Measurements from ENCODE around the gene TTC27. TPM values are rescaled to one million over a fixed set of nuclear protein-coding genes. Genes with fewer than 3 reads are reported as not detected.
A peak's percentile ranks its signal among the peaks of the same experiment; 100 is the strongest.
"Not testable (repeated sequence)": the region's sequence is repeated elsewhere in the genome, so short reads cannot be mapped to it uniquely, and the experiment has no call there.

Gene TTC27
- total RNA-seq, 2 experiments from 2014 or later = 14.9 to 20.9 TPM

- Mint-ChIP-seq H3K4me1 (ENCODE audit: low read depth) (no peaks in the 10 kb centered on the region), H3K27me3 (ENCODE audit: low read depth) (no peaks in the 10 kb centered on the region), H3K36me3 (ENCODE audit: low read depth) (peaks cover 42% of the 10 kb centered on the region), H3K27ac (no peak overlapping the region), H3K9me3 (ENCODE audit: insufficient read depth) (no peaks in the 10 kb centered on the region), H3K4me3 (no peak overlapping the region)
- no peak for DNase-seq
- ChIA-PET CTCF (no interaction called here), POLR2A (no interaction called here)
- ATAC-seq = no peak
These were observed 117.8 kb downstream of the TTC27 start for GRCh38 chr2:32745675-32746074.

- peaks cover 40% of the 10 kb centered on the region for H3K36me3 Mint-ChIP-seq (ENCODE audit: low read depth)
These were observed 118.8 kb downstream of the TTC27 start for GRCh38 chr2:32746669-32747068.

GRCh38 chr2:32748158-32748557, 120.3 kb downstream of the TTC27 start:
- CTCF ChIA-PET = no interaction called here
- Mint-ChIP-seq H3K9me3 (ENCODE audit: insufficient read depth) (no peaks in the 10 kb centered on the region), H3K36me3 (ENCODE audit: low read depth) (peaks cover 37% of the 10 kb centered on the region), H3K4me1 (ENCODE audit: low read depth) (no peaks in the 10 kb centered on the region), H3K4me3 (no peak overlapping the region), H3K27ac (no peak overlapping the region), H3K27me3 (ENCODE audit: low read depth) (no peaks in the 10 kb centered on the region)
- POLR2A ChIA-PET = no interaction called here
- no peak for ATAC-seq
- no peak for DNase-seq

More at GRCh38 chr2:32746669-32747068, 118.8 kb downstream of the TTC27 start:
- no peaks in the 10 kb centered on the region for H3K27me3 Mint-ChIP-seq (ENCODE audit: low read depth)
- ATAC-seq (no peak), DNase-seq (no peak)
- H3K27ac Mint-ChIP-seq = no peak overlapping the region
- CTCF ChIA-PET = no interaction called here
- H3K9me3 Mint-ChIP-seq (ENCODE audit: insufficient read depth) = no peaks in the 10 kb centered on the region
- POLR2A ChIA-PET = no interaction called here
- H3K4me1 Mint-ChIP-seq (ENCODE audit: low read depth) = no peaks in the 10 kb centered on the region
- no peak overlapping the region for H3K4me3 Mint-ChIP-seq

GRCh38 chr2:32750880-32751279, 123.0 kb downstream of the TTC27 start:
- H3K9me3 Mint-ChIP-seq (ENCODE audit: insufficient read depth) = no peaks in the 10 kb centered on the region
- H3K27me3 Mint-ChIP-seq (ENCODE audit: low read depth) = no peaks in the 10 kb centered on the region
- H3K4me3 Mint-ChIP-seq = no peak overlapping the region
- peaks cover 28% of the 10 kb centered on the region for H3K36me3 Mint-ChIP-seq (ENCODE audit: low read depth)
- ATAC-seq (no peak), DNase-seq (no peak)
- H3K27ac Mint-ChIP-seq = no peak overlapping the region
- ChIA-PET POLR2A (no interaction called here), CTCF (no interaction called here)
- H3K4me1 Mint-ChIP-seq (ENCODE audit: low read depth) = peaks cover 3% of the 10 kb centered on the region

GRCh38 chr2:32752205-32752604, 124.4 kb downstream of the TTC27 start:
- Mint-ChIP-seq H3K36me3 (ENCODE audit: low read depth) (peaks cover 27% of the 10 kb centered on the region), H3K27ac (no peak overlapping the region)
- CTCF ChIA-PET = interaction anchor here (0.6 kb wide), 1 partner anchor 119 kb away, joined by 4 read pairs; no protein-coding TSS in a partner anchor

GRCh38 chr2:32752952-32753351, 125.1 kb downstream of the TTC27 start:
- CTCF ChIA-PET = no interaction called here
- H3K4me1 Mint-ChIP-seq (ENCODE audit: low read depth) = peaks cover 16% of the 10 kb centered on the region
- no peak overlapping the region for H3K4me3 Mint-ChIP-seq
- no peaks in the 10 kb centered on the region for H3K9me3 Mint-ChIP-seq (ENCODE audit: insufficient read depth)
- no peak for ATAC-seq
- POLR2A ChIA-PET = no interaction called here
- no peak overlapping the region for H3K27ac Mint-ChIP-seq
- no peak for DNase-seq
- no peaks in the 10 kb centered on the region for H3K27me3 Mint-ChIP-seq (ENCODE audit: low read depth)
- peaks cover 30% of the 10 kb centered on the region for H3K36me3 Mint-ChIP-seq (ENCODE audit: low read depth)

More at GRCh38 chr2:32752205-32752604, 124.4 kb downstream of the TTC27 start:
- Mint-ChIP-seq H3K27me3 (ENCODE audit: low read depth) (no peaks in the 10 kb centered on the region), H3K9me3 (ENCODE audit: insufficient read depth) (no peaks in the 10 kb centered on the region), H3K4me1 (ENCODE audit: low read depth) (peaks cover 14% of the 10 kb centered on the region), H3K4me3 (no peak overlapping the region)
- POLR2A ChIA-PET = no interaction called here
- no peak for ATAC-seq
- no peak for DNase-seq

- POLR2A ChIA-PET; ATAC-seq; H3K4me3 Mint-ChIP-seq; H3K27ac Mint-ChIP-seq; H3K9me3 Mint-ChIP-seq (ENCODE audit: insufficient read depth); DNase-seq; CTCF ChIA-PET; H3K27me3 Mint-ChIP-seq (ENCODE audit: low read depth): not testable (repeated sequence)
- peaks cover 30% of the 10 kb centered on the region for H3K36me3 Mint-ChIP-seq (ENCODE audit: low read depth)
- peaks cover 16% of the 10 kb centered on the region for H3K4me1 Mint-ChIP-seq (ENCODE audit: low read depth)
These were observed 126.8 kb downstream of the TTC27 start for GRCh38 chr2:32754676-32755075.

- peak overlapping the region; percentile 71 for H3K4me3 Mint-ChIP-seq
These were observed 127.8 kb downstream of the TTC27 start for GRCh38 chr2:32755666-32756065.

GRCh38 chr2:32756074-32756727, 128.4 kb downstream of the TTC27 start:
- Mint-ChIP-seq H3K27ac (peak overlapping the region; percentile 82), H3K4me3 (peak overlapping the region; percentile 71), H3K9me3 (ENCODE audit: insufficient read depth) (no peaks in the 10 kb centered on the region), H3K27me3 (ENCODE audit: low read depth) (no peaks in the 10 kb centered on the region), H3K36me3 (ENCODE audit: low read depth) (peaks cover 28% of the 10 kb centered on the region), H3K4me1 (ENCODE audit: low read depth) (peaks cover 16% of the 10 kb centered on the region)
- DNase-seq (peak; percentile 35), ATAC-seq (peak; percentile 65)
- CTCF ChIA-PET = no interaction called here
- POLR2A ChIA-PET = no interaction called here

More at GRCh38 chr2:32755666-32756065, 127.8 kb downstream of the TTC27 start:
- DNase-seq (no peak), ATAC-seq (peak; percentile 39)
- H3K36me3 Mint-ChIP-seq (ENCODE audit: low read depth) = peaks cover 26% of the 10 kb centered on the region
- H3K4me1 Mint-ChIP-seq (ENCODE audit: low read depth) = peaks cover 16% of the 10 kb centered on the region
- H3K9me3 Mint-ChIP-seq (ENCODE audit: insufficient read depth) = no peaks in the 10 kb centered on the region
- H3K27ac Mint-ChIP-seq = peak overlapping the region; percentile 82
- ChIA-PET CTCF (no interaction called here), POLR2A (no interaction called here)
- no peaks in the 10 kb centered on the region for H3K27me3 Mint-ChIP-seq (ENCODE audit: low read depth)

- no peak for DNase-seq
- no peak for ATAC-seq
- no peak overlapping the region for H3K27ac Mint-ChIP-seq
- H3K36me3 Mint-ChIP-seq (ENCODE audit: low read depth) = peaks cover 26% of the 10 kb centered on the region
- CTCF ChIA-PET = no interaction called here
- no peak overlapping the region for H3K4me3 Mint-ChIP-seq
- peaks cover 16% of the 10 kb centered on the region for H3K4me1 Mint-ChIP-seq (ENCODE audit: low read depth)
- POLR2A ChIA-PET = no interaction called here
- H3K9me3 Mint-ChIP-seq (ENCODE audit: insufficient read depth) = no peaks in the 10 kb centered on the region
- no peaks in the 10 kb centered on the region for H3K27me3 Mint-ChIP-seq (ENCODE audit: low read depth)
These were observed 130.4 kb downstream of the TTC27 start for GRCh38 chr2:32758232-32758631.

GRCh38 chr2:32760628-32761027, 132.8 kb downstream of the TTC27 start:
- ATAC-seq (no peak), DNase-seq (no peak)
- CTCF ChIA-PET = no interaction called here
- H3K4me3 Mint-ChIP-seq = no peak overlapping the region
- H3K27me3 Mint-ChIP-seq (ENCODE audit: low read depth) = no peaks in the 10 kb centered on the region
- H3K9me3 Mint-ChIP-seq (ENCODE audit: insufficient read depth) = no peaks in the 10 kb centered on the region
- H3K4me1 Mint-ChIP-seq (ENCODE audit: low read depth) = peaks cover 16% of the 10 kb centered on the region
- no peak overlapping the region for H3K27ac Mint-ChIP-seq
- peaks cover 23% of the 10 kb centered on the region for H3K36me3 Mint-ChIP-seq (ENCODE audit: low read depth)
- POLR2A ChIA-PET = no interaction called here

GRCh38 chr2:32768387-32769174, 140.7 kb downstream of the TTC27 start:
- H3K4me1 Mint-ChIP-seq (ENCODE audit: low read depth) = no peaks in the 10 kb centered on the region
- no peaks in the 10 kb centered on the region for H3K36me3 Mint-ChIP-seq (ENCODE audit: low read depth)
- DNase-seq = no peak
- H3K9me3 Mint-ChIP-seq (ENCODE audit: insufficient read depth) = no peaks in the 10 kb centered on the region
- no peak overlapping the region for H3K4me3 Mint-ChIP-seq
- ATAC-seq = no peak
- POLR2A ChIA-PET = no interaction called here
- CTCF ChIA-PET = no interaction called here
- no peak overlapping the region for H3K27ac Mint-ChIP-seq
- H3K27me3 Mint-ChIP-seq (ENCODE audit: low read depth) = no peaks in the 10 kb centered on the region

Measured in activated CD8-positive, alpha-beta T cell treated with anti-CD3 and anti-CD28 coated beads, Interleukin-2, amount 10 ng/mL, durations not matched to agents 7 days and 5 days (primary cell).